Memory B cell (primary cell): ENCODE results near the gene TMSB10.
A peak's percentile ranks its signal among the peaks of the same experiment; 100 is the strongest.

Experiments
- ATAC-seq: fragments of 150-1000 bp; cut with Tn5 transposase; 2 replicates; pipeline ENCODE4 v1.10.0; 2021; ENCODE audit warnings: low read depth, mild to moderate bottlenecking, moderate library complexity
- DNase-seq, 2 donors: peaks; one replicate each; pipeline ENCODE4 v3.0.0; 2022; ENCODE audit warnings: low spot score in 2 of 2
- H3K27ac Mint-ChIP-seq: one replicate; pipeline ENCODE4 v1.8.0; 2022; ENCODE audit warnings: mild to moderate bottlenecking, moderate library complexity, mixed read lengths
- H3K27me3 Mint-ChIP-seq: one replicate; pipeline ENCODE4 v1.8.0; 2022; ENCODE audit warnings: mixed read lengths
- H3K36me3 Mint-ChIP-seq: one replicate; pipeline ENCODE4 v1.8.0; 2022; ENCODE audit warnings: mild to moderate bottlenecking, mixed read lengths
- H3K4me1 Mint-ChIP-seq: one replicate; pipeline ENCODE4 v1.8.0; 2022; ENCODE audit warnings: mixed read lengths
- H3K4me3 Mint-ChIP-seq: one replicate; pipeline ENCODE4 v1.8.0; 2022; ENCODE audit warnings: mild to moderate bottlenecking, moderate library complexity, mixed read lengths
- H3K9me3 Mint-ChIP-seq: one replicate; pipeline ENCODE4 v1.8.0; 2022; ENCODE audit warnings: mixed read lengths

The TMSB10 gene

DNA sequence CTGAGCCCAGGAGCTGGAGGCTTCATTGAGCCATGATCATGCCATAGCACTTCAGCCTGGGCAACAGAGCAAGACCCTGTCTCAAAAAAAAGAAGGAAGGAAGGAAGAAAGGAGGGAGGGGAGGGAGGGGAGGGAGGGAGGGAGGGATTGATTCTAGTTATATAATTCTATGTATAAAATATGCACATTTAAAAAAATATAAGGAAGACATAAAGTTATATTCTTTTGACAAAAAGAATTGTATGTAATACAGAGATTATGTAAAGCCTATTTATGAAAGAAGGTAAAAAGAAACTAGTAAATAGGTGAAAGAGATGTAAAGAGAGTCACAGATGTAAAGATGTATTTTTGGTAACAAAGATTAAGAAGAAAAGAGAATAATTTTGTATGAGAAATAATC, 17.6 kb downstream of the TMSB10 start:
- Mint-ChIP-seq H3K36me3 (no peaks in the 10 kb centered on the region), H3K9me3 (peaks cover 1% of the 10 kb centered on the region), H3K4me3 (no peak overlapping the region), H3K27ac (peak overlapping the region; percentile 48), H3K27me3 (no peaks in the 10 kb centered on the region), H3K4me1 (peaks cover 45% of the 10 kb centered on the region)
- ATAC-seq (no peak), DNase-seq (no peak)

DNA sequence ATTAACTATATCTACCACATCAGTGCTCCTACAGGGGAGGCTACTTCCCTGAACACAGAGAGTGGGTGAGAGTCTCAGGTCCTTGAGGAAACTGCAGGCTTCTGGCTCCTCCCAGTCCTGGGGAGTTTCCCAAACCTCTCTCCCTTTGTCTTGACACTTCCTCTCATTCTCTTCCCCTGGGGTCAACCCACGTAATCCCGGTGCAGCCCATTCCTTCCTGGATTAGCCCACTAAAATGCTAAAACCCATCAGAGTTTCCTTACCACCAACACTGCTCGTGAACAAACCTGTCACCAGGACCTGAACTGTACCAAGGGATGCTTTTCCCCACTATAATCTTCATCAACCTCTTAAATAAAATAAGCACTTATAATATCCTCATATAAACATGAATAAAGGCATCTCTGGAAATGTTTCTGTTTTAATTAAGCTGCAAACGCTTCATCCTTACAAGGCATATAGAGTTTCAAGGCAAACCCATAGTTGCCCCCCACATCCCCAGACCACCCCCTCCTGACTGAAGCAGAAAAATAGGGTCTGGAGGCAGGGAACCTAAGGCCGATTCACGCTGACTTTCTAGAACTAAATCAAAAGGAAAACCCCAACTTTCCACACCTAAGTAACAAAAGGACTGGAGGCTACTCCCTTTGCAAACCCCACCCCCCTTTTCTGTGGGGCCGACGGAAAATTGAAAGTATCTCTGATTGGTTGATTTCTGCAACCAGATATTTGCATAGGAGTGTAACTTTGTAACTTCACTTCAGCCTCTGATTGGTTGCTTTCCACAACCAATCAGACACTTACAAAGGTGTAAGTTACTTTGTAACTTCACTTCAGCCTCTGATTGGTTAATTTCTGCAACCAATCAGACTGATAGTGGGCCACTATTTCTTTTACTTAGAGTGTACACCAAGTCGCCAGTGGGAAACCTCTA, 19.0 kb downstream of the TMSB10 start:
- H3K4me3 Mint-ChIP-seq, result peak overlapping the region; percentile 56

GRCh38 chr2:84925336-84925723, 19.9 kb downstream of the TMSB10 start:
- H3K27me3 Mint-ChIP-seq, result no peaks in the 10 kb centered on the region
- H3K4me1 Mint-ChIP-seq, result peaks cover 26% of the 10 kb centered on the region
- no peak for DNase-seq

More for the DNA sequence above, 19.0 kb downstream of the TMSB10 start:
- no peaks in the 10 kb centered on the region for H3K36me3 Mint-ChIP-seq
- peaks cover 1% of the 10 kb centered on the region for H3K9me3 Mint-ChIP-seq
- peaks cover 35% of the 10 kb centered on the region for H3K4me1 Mint-ChIP-seq
- H3K27ac Mint-ChIP-seq, result peak overlapping the region; percentile 53
- ATAC-seq, result peak; percentile 7
- H3K27me3 Mint-ChIP-seq, result no peaks in the 10 kb centered on the region
- DNase-seq, result no peak

GRCh38 chr2:84925724-84926376, 20.4 kb downstream of the TMSB10 start:
- Mint-ChIP-seq H3K27me3 (no peaks in the 10 kb centered on the region), H3K4me1 (peaks cover 23% of the 10 kb centered on the region), H3K36me3 (no peaks in the 10 kb centered on the region), H3K9me3 (peaks cover 1% of the 10 kb centered on the region), H3K4me3 (peak overlapping the region; percentile 99), H3K27ac (peak overlapping the region; percentile 79)
- ATAC-seq (peak; percentile 83), DNase-seq (peak; percentile 96 to 99)

More at GRCh38 chr2:84925336-84925723, 19.9 kb downstream of the TMSB10 start:
- Mint-ChIP-seq H3K9me3 (peaks cover 1% of the 10 kb centered on the region), H3K27ac (peak overlapping the region; percentile 79), H3K4me3 (peak overlapping the region; percentile 99), H3K36me3 (no peaks in the 10 kb centered on the region)
- ATAC-seq, result peak; percentile 2

GRCh38 chr2:84927275-84927627, 21.8 kb downstream of the TMSB10 start:
- DNase-seq (no peak), ATAC-seq (no peak)
- Mint-ChIP-seq H3K27me3 (no peaks in the 10 kb centered on the region), H3K4me1 (peaks cover 30% of the 10 kb centered on the region), H3K4me3 (peak overlapping the region; percentile 99), H3K36me3 (peaks cover under 1% of the 10 kb centered on the region), H3K27ac (peak overlapping the region; percentile 79), H3K9me3 (peaks cover 1% of the 10 kb centered on the region)

DNA sequence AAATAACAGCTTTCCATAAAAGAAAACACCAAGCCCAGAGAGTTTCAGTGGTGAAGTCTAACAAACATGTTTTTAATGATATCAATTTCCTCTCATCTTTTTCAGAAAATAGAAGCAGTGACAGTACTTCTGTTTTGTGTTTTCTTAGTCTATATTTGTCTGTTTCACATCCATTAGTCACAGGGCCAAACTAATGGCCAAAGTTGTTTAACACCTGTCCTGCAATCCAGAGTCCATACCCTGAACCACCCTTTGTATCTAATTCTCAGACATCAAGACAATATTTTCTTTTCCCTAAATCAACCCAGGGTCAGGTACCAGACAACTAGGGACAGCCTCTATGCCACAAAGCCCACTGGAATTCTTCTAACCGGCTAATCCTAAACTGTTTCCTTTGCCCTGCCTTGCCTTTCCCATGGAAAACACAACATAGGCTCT, 25.9 kb downstream of the TMSB10 start:
- H3K4me1 Mint-ChIP-seq, result peaks cover 17% of the 10 kb centered on the region
- no peak overlapping the region for H3K27ac Mint-ChIP-seq
- H3K4me3 Mint-ChIP-seq, result no peak overlapping the region
- H3K9me3 Mint-ChIP-seq, result no peaks in the 10 kb centered on the region
- no peak for DNase-seq
- no peak for ATAC-seq
- H3K27me3 Mint-ChIP-seq, result no peaks in the 10 kb centered on the region
- H3K36me3 Mint-ChIP-seq, result peaks cover 3% of the 10 kb centered on the region

DNA sequence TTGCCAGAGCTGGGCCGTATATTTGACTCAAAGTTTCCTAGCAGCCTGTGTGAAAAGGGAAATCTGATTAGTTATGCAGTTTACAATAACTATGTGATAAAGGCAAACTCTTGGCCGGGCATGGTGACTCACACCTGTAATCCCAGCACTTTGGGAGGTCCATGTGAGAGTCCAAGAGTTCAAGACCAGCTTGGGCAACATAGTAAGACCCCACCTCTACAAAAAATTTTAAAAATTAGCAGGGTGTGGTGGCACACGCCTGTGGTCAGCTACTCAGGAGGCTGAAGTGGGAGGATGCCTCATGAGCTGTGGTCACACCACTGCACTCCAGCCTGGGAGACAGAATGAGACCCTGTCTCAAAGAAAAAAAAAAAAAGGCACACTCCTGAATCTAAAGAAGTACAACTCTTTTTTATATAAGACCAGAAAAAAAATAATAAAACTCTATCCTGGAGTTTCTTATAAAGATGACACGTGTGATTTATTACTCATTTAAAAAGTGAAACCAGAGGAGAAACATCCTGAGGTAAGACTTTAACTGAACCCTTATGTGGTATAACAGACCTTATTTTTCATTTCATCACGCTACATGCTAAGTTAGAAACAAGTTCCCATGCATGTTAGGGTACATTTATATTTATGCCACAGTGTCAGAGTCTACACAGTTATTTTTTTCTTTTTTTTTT, 32.9 kb downstream of the TMSB10 start:
- Mint-ChIP-seq H3K4me3 (peak overlapping the region; percentile 5), H3K27me3 (no peaks in the 10 kb centered on the region), H3K4me1 (peaks cover 18% of the 10 kb centered on the region), H3K36me3 (peaks cover 2% of the 10 kb centered on the region), H3K27ac (peak overlapping the region; percentile 98), H3K9me3 (no peaks in the 10 kb centered on the region)
- ATAC-seq (peak; percentile 7), DNase-seq (no peak)

GRCh38 chr2:84939426-84940087, 34.1 kb downstream of the TMSB10 start:
- peak; percentile 68 to 84 for DNase-seq
- peak overlapping the region; percentile 98 for H3K27ac Mint-ChIP-seq

DNA sequence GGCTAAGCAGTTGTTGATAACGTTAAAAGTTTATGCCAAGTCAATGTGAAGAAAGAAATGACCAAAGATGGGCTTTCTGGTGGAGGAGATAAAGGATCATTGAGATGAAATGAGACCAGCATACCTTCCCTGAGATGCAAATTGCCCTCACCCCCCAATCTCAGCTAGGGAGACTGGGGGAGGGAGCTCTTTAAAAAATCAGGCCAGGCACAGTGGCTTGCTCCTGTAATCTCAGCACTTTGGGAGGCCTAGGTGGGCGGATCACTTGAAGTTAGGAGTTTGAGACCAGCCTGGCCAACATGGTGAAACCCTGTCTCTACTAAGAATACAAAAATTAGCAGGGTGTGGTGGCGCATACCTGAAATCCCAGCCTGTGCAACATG, 34.6 kb downstream of the TMSB10 start:
- Mint-ChIP-seq H3K27ac (peak overlapping the region; percentile 98), H3K4me1 (peaks cover 25% of the 10 kb centered on the region), H3K36me3 (peaks cover 2% of the 10 kb centered on the region), H3K4me3 (peak overlapping the region; percentile 79), H3K9me3 (no peaks in the 10 kb centered on the region), H3K27me3 (no peaks in the 10 kb centered on the region)
- DNase-seq (no peak), ATAC-seq (no peak)

More at GRCh38 chr2:84939426-84940087, 34.1 kb downstream of the TMSB10 start:
- H3K27me3 Mint-ChIP-seq, result no peaks in the 10 kb centered on the region
- no peaks in the 10 kb centered on the region for H3K9me3 Mint-ChIP-seq
- peak overlapping the region; percentile 79 for H3K4me3 Mint-ChIP-seq
- peaks cover 20% of the 10 kb centered on the region for H3K4me1 Mint-ChIP-seq
- ATAC-seq, result peak; percentile 94
- H3K36me3 Mint-ChIP-seq, result peaks cover 2% of the 10 kb centered on the region

DNA sequence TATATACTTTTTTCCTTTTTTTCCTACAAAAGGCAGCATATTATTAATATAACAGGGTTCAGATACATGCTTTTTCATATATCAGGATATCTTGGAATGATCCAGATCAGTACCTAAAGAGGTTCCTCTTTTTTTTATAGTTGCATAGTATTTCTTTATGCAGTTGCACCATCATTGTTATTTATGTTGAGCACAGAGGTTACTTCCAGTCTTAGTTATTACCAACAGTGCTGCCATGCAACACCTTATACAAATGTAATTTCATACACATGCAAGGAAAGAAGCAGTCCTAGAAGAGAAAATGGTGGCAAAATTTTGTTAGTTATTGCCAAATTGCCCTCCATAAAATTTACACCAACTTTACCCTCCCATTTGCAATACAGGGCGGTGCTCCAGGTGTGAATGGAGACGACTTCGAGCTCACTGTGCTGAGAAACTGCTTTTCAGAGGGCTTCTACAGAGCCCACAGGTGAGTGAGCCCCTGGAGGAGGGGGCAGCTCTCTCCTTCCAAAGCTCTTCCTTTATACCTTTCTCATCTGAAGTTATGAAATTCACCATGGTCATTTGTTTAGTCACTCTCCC, 35.5 kb downstream of the TMSB10 start:
- Mint-ChIP-seq H3K36me3 (peaks cover 2% of the 10 kb centered on the region), H3K9me3 (no peaks in the 10 kb centered on the region), H3K27me3 (no peaks in the 10 kb centered on the region), H3K4me3 (peak overlapping the region; percentile 3), H3K4me1 (peaks cover 27% of the 10 kb centered on the region), H3K27ac (peak overlapping the region; percentile 17)
- DNase-seq (no peak), ATAC-seq (no peak)

DNA sequence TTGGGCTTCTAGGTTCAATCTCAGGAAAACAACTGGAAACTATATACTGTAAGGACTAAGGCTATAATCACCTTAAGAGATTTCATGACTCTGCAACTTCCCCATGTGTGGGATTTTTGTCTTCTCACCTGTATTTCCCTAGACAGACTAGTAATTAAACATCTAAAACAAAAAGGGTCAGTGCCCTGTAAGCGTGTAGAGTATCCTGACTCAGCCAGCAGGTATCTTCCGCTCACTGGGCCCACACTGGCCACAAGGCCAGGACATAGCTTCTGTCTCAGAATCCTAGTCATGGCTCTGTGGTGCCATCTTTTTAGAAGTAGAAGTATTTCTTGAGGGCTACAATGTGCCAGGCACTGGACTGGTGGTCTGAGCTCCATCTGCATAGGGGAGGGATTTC, 36.7 kb downstream of the TMSB10 start:
- Mint-ChIP-seq H3K36me3 (peaks cover 2% of the 10 kb centered on the region), H3K9me3 (no peaks in the 10 kb centered on the region), H3K4me1 (peaks cover 32% of the 10 kb centered on the region), H3K27me3 (no peaks in the 10 kb centered on the region), H3K4me3 (no peak overlapping the region), H3K27ac (peak overlapping the region; percentile 91)
- DNase-seq, result no peak
- no peak for ATAC-seq

DNA sequence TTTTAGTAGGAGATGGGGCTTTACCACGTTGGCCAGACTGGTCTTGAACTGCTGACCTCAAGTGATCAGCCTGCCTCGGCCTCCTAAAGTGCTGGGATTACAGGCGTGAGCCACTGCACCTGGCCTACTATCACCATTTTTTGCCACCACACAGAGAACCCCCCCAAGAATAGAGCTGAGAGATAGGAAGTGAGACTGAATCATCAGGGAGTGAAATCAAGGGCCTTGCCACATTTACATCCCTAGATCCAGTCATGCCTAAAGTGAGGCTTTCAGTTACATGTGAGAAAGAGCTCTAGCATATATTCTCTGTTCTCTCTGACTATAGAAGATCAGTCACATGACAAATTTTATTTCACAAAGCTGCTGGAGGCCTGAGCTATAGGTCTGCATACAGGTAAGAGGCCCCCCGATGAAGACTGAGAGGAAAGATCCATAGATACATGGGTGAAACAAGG, 37.5 kb downstream of the TMSB10 start:
- ATAC-seq, result no peak
- Mint-ChIP-seq H3K4me3 (no peak overlapping the region), H3K36me3 (peaks cover 2% of the 10 kb centered on the region), H3K9me3 (no peaks in the 10 kb centered on the region), H3K4me1 (peaks cover 32% of the 10 kb centered on the region), H3K27ac (peak overlapping the region; percentile 91), H3K27me3 (no peaks in the 10 kb centered on the region)
- no peak for DNase-seq

DNA sequence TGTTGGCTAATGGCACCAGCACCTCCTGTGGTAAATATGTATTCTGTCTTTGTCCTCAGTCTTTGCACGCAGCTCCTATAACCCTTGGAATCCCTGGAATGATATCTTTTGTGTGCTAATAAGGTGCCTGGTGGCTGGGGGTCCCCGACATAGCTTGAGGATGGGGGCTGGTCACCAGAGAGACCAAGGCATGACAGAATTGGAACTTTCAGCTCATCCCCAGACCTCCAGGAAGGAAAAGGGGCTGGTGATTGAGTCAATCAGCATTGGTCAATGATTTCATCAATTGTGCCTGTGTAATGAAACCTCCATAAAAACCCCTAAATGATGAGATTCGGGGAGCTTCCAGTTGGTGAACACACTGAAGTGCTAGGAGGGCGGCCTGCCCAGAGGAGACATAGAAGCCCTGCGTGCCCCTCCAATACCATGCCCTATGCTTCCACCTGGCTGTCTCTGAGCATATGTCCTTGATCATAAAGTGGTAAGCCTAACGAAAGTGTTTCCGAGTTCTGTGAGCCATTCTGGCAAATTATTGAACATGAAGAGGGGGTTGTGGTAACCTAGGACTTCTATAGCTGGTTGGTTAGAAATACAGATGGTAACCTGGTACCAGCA, 38.9 kb downstream of the TMSB10 start:
- H3K4me3 Mint-ChIP-seq, result no peak overlapping the region
- peak overlapping the region; percentile 91 for H3K27ac Mint-ChIP-seq
- H3K27me3 Mint-ChIP-seq, result no peaks in the 10 kb centered on the region
- no peaks in the 10 kb centered on the region for H3K9me3 Mint-ChIP-seq
- H3K4me1 Mint-ChIP-seq, result peaks cover 28% of the 10 kb centered on the region
- DNase-seq (no peak), ATAC-seq (no peak)
- peaks cover 2% of the 10 kb centered on the region for H3K36me3 Mint-ChIP-seq
